ENCODE results near the gene ANXA2R. TPM values are rescaled to one million over a fixed set of nuclear protein-coding genes. Genes with fewer than 3 reads are reported as not detected.

Gene ANXA2R
- total and polyA plus RNA-seq, 2 donors (not counting 1 experiment from before 2014, with no cell fraction given), result 19.3 to 50.4 TPM

DNA sequence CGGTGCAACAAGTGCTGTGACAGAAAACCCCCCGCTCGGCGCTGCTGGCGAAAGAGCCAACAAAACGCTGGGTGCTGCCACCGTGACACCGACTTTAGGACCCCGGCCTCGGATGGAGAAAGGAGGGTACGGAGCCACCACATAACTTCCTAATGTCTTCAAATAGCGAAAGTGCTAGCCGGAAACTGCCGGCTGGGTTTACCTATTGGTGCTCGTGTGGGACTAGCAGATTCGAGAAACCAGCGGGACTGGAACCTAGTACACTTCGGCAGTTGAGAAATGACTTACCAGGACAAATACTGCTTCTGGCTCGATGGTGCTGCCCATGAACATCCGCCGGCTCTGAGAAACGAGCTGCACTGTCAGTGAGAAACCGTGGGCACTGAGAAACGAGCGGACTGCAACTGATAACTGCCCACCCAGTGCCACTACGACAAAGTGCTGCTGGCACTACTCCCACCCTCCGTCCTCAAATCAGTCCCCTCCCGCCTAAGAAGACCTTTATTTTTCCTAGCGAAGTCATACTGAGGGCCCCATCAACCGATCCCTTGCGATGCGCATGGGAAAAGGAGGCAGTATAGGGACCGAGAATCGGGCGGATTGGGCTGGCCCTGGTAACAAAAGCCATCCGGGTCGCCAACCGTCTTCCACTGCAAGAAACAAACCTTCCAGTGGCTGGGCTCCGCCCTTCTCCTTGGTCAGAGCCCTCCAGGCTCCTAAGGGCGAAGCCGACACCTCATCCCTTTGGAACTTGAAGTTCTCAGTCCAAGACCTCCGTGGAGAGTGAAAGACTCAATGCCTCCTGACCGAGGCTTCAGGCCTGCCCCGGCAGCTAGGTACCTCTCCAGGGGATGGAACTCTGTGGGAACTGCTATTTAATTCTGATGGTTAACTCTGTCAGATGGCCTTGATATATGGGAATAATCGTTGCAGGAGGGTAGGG, 27.0 kb upstream of the ANXA2R start:
- peaks cover 37% of the 10 kb centered on the region for H3K4me1 Mint-ChIP-seq
- POLR2A ChIA-PET, result interaction anchor here (1.3 to 8.0 kb wide), 9 partner anchors 26 to 1163 kb away, joined by 3 to 136 read pairs (median 44); partner anchors contain the start of genes ANXA2R, RIMOC1 and ZNF131

More for the DNA sequence above, 27.0 kb upstream of the ANXA2R start:
- H3K27me3 Mint-ChIP-seq, result no peaks in the 10 kb centered on the region
- Histone ChIP-seq H4K20me1 (ENCODE audit: control insufficient read depth, insufficient read depth, low read length, poor library complexity, severe bottlenecking) (no peaks in the 10 kb centered on the region), H3K9ac (ENCODE audit: low read length) (peak overlapping the region; percentile 95), H3K9me3 (ENCODE audit: control extremely low read depth in 1 of 3, control insufficient read depth in 2 of 3, insufficient read depth in 1 of 3, low read length in 2 of 3) (peaks cover 0 to 9% (median 0%) of the 10 kb centered on the region in 3 donors), H3K4me1 (ENCODE audit: control insufficient read depth in 2 of 2, insufficient read depth in 2 of 2, low read length in 2 of 2) (peaks cover 19 to 29% of the 10 kb centered on the region in 2 donors), H3K4me3 (ENCODE audit: control extremely low read depth in 1 of 5, extremely low read depth in 1 of 5, insufficient read depth in 1 of 5, low read depth in 2 of 5, low read length in 4 of 5) (peak overlapping the region; percentile 87 to 100 (median 90)), H3K27me3 (replicated peaks in 1 of 4; ENCODE audit: control extremely low read depth in 1 of 4, control insufficient read depth in 3 of 4, insufficient read depth in 4 of 4, low read length in 3 of 4) (no peaks in the 10 kb centered on the region), H3K79me2 (ENCODE audit: control insufficient read depth, insufficient read depth, low read length) (peaks cover 48% of the 10 kb centered on the region), H2AFZ (ENCODE audit: insufficient read depth, low read depth, low read length, poor library complexity, severe bottlenecking) (peak overlapping the region; percentile 83), H3K27ac (ENCODE audit: low read length in 2 of 2) (peak overlapping the region; percentile 98 to 99), H3K36me3 (replicated peaks in 1 of 2; ENCODE audit: control extremely low read depth in 1 of 2, control insufficient read depth in 1 of 2, extremely low read depth in 1 of 2, insufficient read depth in 2 of 2, low read length in 1 of 2) (peaks cover 0 to 16% of the 10 kb centered on the region in 2 experiments), H3K4me2 (replicated peaks; ENCODE audit: low read depth, low read length, poor library complexity, severe bottlenecking) (peak overlapping the region; percentile 78)
- DNase-seq (peak; percentile 96), ATAC-seq (ENCODE audit: low read depth) (peak; percentile 46)
- peak overlapping the region; percentile 100 for H3K27ac Mint-ChIP-seq
- 0% methylated on average over 39 of the region's 45 CpGs for WGBS (ENCODE audit: insufficient coverage)
- CTCF ChIA-PET, result interaction anchor here (0.7 to 4.7 kb wide), 15 partner anchors 25 to 417 kb away, joined by 3 to 68 read pairs (median 5); partner anchors contain the start of genes TMEM267 and ZNF131
- H3K4me3 Mint-ChIP-seq, result peak overlapping the region; percentile 99
- TF ChIP-seq, protein P1, sequence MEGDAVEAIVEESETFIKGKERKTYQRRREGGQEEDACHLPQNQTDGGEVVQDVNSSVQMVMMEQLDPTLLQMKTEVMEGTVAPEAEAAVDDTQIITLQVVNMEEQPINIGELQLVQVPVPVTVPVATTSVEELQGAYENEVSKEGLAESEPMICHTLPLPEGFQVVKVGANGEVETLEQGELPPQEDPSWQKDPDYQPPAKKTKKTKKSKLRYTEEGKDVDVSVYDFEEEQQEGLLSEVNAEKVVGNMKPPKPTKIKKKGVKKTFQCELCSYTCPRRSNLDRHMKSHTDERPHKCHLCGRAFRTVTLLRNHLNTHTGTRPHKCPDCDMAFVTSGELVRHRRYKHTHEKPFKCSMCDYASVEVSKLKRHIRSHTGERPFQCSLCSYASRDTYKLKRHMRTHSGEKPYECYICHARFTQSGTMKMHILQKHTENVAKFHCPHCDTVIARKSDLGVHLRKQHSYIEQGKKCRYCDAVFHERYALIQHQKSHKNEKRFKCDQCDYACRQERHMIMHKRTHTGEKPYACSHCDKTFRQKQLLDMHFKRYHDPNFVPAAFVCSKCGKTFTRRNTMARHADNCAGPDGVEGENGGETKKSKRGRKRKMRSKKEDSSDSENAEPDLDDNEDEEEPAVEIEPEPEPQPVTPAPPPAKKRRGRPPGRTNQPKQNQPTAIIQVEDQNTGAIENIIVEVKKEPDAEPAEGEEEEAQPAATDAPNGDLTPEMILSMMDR (IDR thresholded peaks at IDR 0.05), result no peak
- no peak for TF ChIP-seq EZH2 (IDR thresholded peaks at IDR 0.05; ENCODE audit: borderline replicate concordance, insufficient read depth, low read depth, low read length, poor library complexity, severe bottlenecking)
- no peaks in the 10 kb centered on the region for H3K9me3 Mint-ChIP-seq (ENCODE audit: insufficient read depth)
- intact Hi-C loops (cut with micrococcal nuclease), result loop anchor here (1.0 to 10.0 kb wide), 10 partner anchors 25 to 1142 kb away; partner anchors contain the start of genes FBXO4, HMGCS1, NNT and PAIP1
